Measurements from ENCODE around the gene TRIM67.

GRCh38 chr1:231183639-231184590 lies 22.1 kb downstream of the TRIM67 start:
- no peak for TF ChIP-seq POLR2A (IDR thresholded peaks at IDR 0.05)
- TF ChIP-seq CTCF (IDR thresholded peaks at IDR 0.05) = no peak
